G401.6 (cell line): ENCODE results near the gene TMEM256.
A peak's percentile ranks its signal among the peaks of the same experiment; 100 is the strongest.
"Not testable (repeated sequence)": the region's sequence is repeated elsewhere in the genome, so short reads cannot be mapped to it uniquely, and the experiment has no call there.

Source experiments
- FAIRE-seq: peaks from 2 replicates; lab custom pipeline; 2012; peaks lifted over from hg19 to GRCh38; lab: Jason Lieb, UNC

Gene TMEM256

DNA sequence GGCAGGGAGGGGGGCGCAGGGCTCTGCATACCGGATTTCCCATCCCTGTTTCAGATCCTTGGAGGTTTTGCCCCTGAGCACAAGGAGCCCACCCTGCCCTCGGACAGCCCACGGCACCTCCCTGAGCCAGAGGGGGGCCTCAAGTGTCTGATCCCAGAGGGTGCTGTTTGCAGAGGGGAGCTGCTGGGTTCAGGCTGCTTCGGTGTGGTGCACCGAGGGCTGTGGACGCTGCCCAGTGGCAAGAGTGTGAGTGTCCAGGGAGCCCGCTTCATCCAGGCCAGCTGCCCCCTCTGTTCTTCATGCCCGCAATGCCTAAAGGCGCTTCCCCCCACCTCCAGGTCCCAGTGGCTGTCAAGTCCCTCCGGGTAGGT lies 20.5 kb downstream of the TMEM256 start:
- no peak for FAIRE-seq

DNA sequence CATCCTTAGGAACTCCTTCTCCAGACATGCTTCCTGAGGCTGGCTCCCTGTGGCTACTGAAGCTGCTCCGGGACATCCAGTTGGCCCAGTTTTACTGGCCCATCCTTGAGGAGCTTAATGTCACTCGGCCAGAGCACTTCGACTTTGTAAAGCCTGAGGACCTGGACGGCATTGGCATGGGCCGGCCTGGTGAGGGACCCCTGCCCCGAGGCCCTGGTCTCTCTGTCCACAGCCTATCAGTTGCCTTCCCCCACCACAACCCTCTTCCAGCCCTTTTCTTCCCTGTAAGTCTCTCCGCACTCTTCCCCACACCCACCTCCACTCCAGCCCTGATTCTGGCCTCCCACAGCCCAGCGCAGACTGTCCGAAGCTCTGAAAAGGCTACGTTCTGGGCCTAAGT lies 21.0 kb downstream of the TMEM256 start:
- FAIRE-seq = no peak

GRCh38 chr17:7380855-7381683 lies 22.8 kb downstream of the TMEM256 start, which contains the start of gene TNK1:
Gene TNK1 (plus strand): TSS chr17:7381089. CDS start chr17:7382927, 1,838 bp downstream.
- FAIRE-seq = no peak

DNA sequence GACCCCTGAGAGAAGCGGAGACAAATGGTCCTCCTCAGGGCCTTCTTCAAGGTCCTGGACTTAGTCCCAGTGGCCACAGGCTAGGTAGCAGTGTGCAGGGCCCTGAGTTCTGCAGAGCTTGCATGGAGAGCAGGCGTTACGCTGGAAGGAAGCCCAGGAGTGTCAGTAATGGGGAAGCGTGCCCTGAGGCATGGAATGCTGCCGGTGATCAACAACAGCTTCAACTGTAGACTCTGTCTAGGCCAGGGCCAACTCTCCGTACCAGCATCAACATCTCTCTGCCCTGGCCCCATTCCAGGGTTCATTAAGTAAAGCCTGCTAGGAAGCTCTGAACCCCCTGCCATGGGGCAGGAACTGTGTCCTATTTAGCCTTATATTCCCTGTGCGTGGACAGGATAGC lies 23.6 kb downstream of the TMEM256 start:
- FAIRE-seq = no peak

DNA sequence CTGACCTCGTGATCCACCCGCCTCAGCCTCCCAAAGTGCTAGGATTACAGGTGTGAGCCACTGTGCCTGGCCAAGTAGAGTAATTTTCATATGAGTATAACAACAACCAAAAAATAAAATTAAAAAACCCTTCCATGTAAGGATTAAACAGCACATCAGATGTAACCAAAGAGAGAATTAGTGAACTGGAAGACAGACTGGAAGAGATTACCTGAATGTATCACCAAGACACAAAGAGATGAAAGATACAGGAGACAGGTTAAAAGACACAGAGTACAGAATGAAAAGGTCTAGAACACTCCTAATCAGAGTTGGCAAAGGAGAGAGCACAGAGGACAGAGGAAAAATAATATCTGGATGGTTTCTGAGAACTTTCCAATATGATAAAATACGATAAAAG lies 24.8 kb downstream of the TMEM256 start:
- FAIRE-seq = no peak

DNA sequence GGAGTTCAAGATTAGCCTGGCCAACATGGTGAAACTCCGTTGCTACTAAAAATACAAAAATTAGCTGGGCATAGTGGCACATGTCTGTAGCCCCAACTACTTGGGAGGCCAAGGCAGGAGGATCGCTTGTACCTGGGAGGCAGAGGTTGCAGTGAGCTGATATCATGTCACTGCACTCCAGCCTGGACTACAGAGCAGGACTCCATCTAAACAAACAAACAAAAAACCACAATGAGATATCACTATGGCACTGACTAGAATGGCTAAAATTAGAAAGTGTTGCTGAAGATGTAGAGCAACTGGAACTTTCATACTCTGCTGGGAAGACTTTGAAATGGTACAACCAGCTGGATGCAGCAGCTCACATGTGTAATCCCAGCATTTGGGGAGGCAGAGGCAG lies 29.5 kb downstream of the TMEM256 start:
- FAIRE-seq = no peak

- no peak for FAIRE-seq
Observed at GRCh38 chr17:7370853-7371252, 33.0 kb downstream of the TMEM256 start.

DNA sequence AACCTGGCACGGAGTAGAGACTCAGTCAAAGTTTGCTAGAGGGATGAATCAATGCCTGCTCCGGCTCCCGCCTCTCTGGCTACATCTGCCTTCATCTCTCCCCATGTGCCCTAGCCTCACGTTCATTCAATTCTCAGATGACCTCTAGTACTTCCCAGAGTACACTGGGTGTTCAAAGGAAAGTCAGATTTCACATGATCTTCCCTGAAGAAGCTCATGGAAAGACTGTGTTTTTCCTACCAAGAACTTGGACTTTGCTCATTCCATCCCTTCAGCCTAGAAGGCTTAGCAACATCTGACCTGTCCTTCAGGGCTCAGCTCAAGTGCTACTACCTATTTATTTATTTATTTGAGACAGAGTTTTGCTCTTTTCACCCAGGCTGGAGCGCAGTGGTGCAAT lies 34.1 kb downstream of the TMEM256 start:
- FAIRE-seq = no peak

GRCh38 chr17:7368599-7368994 lies 35.3 kb downstream of the TMEM256 start:
- not testable (repeated sequence) for FAIRE-seq

DNA sequence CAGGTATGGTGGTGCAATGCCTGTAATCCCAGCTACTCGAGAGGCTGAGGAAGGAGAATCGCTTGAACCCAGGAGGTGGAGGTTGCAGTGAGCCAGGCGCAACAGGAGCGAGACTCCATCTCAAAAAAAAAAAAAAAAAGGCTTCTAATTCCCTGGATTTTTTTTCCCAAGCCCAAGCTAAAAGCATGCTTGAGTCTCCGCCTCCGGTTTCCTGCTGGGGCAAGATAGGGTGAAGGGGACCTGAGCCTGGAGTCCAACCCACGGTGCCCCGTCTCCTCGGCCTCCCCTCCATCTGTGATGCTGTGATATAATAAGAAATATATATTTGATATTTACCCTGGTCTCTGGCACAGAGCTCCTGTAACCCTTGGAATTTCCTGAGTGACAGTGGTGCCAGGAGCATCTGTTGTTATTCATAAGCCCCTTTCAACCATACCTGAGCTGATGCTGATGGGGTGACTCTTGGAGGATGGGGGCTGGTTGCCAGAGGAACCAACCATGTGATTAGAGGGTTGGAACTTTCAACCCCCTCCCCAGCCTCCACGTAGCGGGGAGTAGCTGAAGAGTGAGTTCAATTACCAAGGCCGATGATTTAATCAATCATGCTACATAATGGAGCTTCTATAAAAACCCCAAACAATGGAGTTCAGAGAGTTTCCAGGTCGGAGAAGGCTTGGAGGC lies 35.8 kb downstream of the TMEM256 start:
- no peak for FAIRE-seq

DNA sequence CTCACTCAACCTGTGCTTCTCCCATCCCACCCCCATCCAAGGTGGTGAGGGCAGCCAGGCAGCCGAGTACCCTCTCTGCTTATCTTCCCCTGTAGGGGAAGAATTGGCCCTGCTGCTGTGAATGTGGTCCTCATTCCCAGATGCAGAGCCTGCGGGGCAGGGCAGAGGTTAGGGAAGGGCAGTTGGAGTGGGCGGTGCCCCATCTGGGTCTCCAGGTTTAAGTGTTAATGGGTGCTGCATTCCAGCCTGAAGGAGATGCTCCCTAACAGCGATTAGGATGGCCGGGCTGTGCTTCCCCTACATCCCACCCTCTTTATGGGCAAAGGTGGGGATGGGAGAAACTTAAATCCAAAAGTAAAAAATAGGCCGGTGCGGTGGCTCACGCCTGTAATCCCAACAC lies 36.8 kb downstream of the TMEM256 start:
- no peak for FAIRE-seq

DNA sequence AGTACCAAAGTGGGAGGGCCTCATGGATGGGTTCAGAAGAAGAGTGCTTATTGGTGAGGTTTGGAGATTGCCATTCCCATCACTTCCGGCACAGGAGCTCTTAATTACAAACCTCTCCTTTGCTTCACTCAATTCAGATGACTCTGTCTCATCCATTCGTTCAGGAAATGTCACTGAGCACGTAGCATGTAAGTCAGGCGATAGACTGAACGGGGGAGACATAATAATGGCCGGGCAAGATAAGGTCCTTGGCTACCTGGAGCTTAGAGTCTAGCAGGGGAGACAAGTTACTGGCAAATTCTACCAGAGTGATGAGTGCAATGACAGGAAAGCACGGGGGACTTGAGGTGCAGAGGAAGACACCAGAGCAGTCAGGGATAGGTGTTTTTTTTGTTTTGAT lies 37.9 kb downstream of the TMEM256 start:
- not testable (repeated sequence) for FAIRE-seq

GRCh38 chr17:7363311-7363710 lies 40.6 kb downstream of the TMEM256 start:
- FAIRE-seq = no peak

DNA sequence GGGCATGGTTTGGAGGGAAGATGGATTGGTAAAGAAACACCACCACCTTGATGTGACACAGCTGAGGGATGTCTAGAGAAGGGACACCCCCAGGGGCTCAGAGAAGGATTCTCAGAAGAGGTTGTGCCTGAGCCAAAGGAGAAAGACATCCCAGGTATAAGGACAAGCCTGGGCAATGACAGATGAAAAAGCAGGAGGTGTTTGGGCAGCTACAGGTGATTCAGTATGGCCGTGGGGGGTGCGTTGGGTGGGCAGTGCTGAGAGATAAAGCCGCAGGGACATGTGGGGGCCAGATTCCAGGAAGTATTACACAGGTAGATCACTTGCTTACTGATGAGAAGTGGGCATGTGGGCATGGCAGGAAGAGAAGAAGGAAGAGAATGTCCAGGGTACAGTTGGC lies 42.0 kb downstream of the TMEM256 start:
- FAIRE-seq = no peak

GRCh38 chr17:7357381-7357780 lies 46.5 kb downstream of the TMEM256 start:
- no peak for FAIRE-seq

- FAIRE-seq = no peak
Observed at GRCh38 chr17:7356756-7357155, 47.1 kb downstream of the TMEM256 start.

DNA sequence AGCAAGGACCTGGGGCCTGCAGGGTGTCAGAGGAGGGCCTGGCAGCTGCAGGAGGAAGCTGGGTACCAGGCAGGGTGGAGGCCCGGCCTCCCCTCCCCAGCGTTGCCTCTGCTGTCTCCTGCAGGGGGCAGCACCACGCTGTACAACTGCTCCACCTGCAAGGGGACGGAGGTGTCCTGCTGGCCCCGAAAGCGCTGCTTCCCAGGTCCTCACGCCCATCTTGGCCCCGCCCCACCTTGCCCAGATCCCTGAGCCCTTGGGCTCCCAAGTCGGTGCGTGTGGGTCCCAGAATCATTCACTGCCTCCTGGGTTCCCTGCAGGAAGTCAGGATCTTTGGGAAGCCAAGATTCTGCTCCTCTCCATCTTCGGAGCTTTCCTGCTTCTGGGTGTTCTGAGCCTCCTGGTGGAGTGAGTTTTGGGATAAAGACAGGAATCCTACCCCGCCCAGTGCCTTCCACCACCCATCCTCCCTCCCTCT lies 47.8 kb downstream of the TMEM256 start:
- peak; percentile 77 for FAIRE-seq

DNA sequence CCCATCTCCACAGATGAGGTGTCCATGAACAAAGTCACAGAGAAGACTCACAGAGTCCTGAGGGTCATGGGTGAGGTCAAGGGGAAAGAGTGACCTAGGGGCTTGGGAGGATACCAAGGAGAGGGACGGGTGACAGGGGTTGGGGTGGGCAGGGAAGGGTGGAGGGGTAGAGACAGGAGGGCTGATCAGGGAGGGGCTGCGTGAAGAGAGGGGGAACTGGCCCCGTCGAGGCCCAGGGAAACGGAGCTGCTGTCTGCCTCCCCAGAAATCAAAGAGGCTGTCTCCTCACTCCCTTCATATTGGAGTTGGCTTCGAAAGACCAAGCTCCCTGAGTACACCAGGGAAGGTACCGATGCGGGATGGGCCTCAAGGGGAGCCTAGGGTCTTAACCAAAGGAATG lies 48.3 kb downstream of the TMEM256 start:
- no peak for FAIRE-seq

GRCh38 chr17:7355053-7355452 lies 48.8 kb downstream of the TMEM256 start, which contains the start of gene TMEM95:
Gene TMEM95 (plus strand): TSS chr17:7355156. CDS start chr17:7355205, 49 bp downstream.
- FAIRE-seq = no peak

DNA sequence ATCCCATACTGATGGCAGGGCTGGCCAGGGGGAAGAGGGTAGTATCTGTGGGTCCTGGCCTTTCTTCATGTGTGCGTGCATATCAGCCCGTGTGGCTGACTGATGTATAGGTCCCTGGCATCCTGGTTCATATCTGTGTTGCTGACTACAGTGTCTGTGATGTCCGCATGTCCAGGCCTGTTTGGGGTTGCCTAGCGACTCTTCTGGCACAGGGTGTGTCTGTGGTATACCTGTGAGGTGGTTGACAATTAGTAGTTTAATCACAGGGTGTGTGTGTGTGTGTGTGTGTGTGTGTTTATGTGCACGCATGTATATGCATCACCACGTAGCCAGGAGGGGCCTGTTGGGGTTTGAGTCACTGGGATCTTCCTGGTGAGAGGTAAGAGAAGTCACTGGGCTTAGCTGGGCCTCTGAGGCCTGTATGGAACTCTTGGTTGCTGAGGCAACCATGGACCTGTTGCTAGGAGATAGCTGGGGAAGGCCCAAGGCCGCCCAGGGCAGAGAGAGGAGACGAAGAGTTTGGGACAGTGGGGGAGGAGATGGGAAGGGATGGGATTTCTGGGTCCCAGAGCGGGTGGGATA lies 49.5 kb downstream of the TMEM256 start:
- FAIRE-seq = no peak
